Measurements from ENCODE around the gene KRTAP6-2. TPM values are rescaled to one million over a fixed set of nuclear protein-coding genes. Genes with fewer than 3 reads are reported as not detected.

Gene KRTAP6-2
- total RNA-seq, 6 experiments from 2014 or later, result not detected

DNA sequence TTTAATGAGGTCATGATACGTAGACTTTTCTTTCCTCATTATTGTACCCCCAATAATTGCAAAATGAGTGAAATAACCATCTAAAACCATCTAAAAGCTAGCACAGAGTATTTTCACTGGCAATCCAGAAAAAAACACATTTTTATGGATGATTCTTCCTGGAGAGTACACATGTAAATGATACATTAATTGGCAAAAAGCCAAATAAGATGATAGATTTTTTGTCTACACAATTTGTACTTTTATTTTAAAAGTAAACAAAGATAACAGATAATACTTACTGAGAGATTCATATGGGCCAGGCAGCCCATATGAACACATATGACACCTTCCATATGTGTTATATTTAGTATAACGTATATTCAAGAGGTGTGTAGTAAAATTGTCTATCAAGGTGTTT is 35.1 kb downstream of the KRTAP6-2 start:
- ATAC-seq, result no peak

DNA sequence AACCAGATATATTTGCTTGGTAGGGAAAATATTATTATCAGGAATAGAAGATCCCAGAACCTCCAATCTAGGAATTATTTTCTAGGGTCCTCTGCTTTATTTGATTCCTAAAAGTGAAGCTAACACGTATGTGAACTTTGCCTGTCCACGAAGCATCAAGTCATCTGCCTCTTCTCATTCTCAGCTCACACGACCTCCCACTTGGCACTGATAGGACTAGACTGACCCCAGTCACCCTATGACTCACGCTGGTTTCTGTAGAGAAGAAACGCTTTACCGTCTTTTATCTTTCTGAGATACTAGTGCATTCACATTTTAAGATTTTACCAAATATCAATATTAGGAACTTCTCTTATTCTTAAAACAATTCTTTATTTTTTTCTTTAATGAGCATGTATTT is 35.6 kb downstream of the KRTAP6-2 start:
- DNase-seq (no peak), ATAC-seq (no peak)
- WGBS (ENCODE audit: insufficient coverage, low coverage, low lambda C conversion rate, missing lambda C conversion rate), result 47% methylated on average over 6 of the region's 6 CpGs
- intact Hi-C loops (cut with DNase I), result no loop called here
- no peak overlapping the region for H3K4me3 ChIP-seq
- H3K4me1 ChIP-seq, result no peaks in the 10 kb centered on the region
- H3K9me3 ChIP-seq, result no peaks in the 10 kb centered on the region
- no peak overlapping the region for H3K27ac ChIP-seq
- no peaks in the 10 kb centered on the region for H3K27me3 ChIP-seq
- H3K36me3 ChIP-seq, result no peaks in the 10 kb centered on the region
- TF ChIP-seq, protein P1, sequence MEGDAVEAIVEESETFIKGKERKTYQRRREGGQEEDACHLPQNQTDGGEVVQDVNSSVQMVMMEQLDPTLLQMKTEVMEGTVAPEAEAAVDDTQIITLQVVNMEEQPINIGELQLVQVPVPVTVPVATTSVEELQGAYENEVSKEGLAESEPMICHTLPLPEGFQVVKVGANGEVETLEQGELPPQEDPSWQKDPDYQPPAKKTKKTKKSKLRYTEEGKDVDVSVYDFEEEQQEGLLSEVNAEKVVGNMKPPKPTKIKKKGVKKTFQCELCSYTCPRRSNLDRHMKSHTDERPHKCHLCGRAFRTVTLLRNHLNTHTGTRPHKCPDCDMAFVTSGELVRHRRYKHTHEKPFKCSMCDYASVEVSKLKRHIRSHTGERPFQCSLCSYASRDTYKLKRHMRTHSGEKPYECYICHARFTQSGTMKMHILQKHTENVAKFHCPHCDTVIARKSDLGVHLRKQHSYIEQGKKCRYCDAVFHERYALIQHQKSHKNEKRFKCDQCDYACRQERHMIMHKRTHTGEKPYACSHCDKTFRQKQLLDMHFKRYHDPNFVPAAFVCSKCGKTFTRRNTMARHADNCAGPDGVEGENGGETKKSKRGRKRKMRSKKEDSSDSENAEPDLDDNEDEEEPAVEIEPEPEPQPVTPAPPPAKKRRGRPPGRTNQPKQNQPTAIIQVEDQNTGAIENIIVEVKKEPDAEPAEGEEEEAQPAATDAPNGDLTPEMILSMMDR (IDR thresholded peaks at IDR 0.05), result no peak
- no peak for TF ChIP-seq POLR2A (IDR thresholded peaks at IDR 0.05)

More for the DNA sequence above, 35.1 kb downstream of the KRTAP6-2 start:
- no peaks in the 10 kb centered on the region for H3K4me1 ChIP-seq
- WGBS (ENCODE audit: insufficient coverage, low coverage, low lambda C conversion rate, missing lambda C conversion rate), result 70% methylated on average over 2 of the region's 2 CpGs
- no peaks in the 10 kb centered on the region for H3K9me3 ChIP-seq
- DNase-seq, result no peak
- no peak overlapping the region for H3K27ac ChIP-seq
- H3K36me3 ChIP-seq, result no peaks in the 10 kb centered on the region
- TF ChIP-seq POLR2A (IDR thresholded peaks at IDR 0.05), result no peak
- TF ChIP-seq, protein P1 (IDR thresholded peaks at IDR 0.05), result no peak
- H3K4me3 ChIP-seq, result no peak overlapping the region
- intact Hi-C loops (cut with DNase I), result no loop called here
- H3K27me3 ChIP-seq, result no peaks in the 10 kb centered on the region

DNA sequence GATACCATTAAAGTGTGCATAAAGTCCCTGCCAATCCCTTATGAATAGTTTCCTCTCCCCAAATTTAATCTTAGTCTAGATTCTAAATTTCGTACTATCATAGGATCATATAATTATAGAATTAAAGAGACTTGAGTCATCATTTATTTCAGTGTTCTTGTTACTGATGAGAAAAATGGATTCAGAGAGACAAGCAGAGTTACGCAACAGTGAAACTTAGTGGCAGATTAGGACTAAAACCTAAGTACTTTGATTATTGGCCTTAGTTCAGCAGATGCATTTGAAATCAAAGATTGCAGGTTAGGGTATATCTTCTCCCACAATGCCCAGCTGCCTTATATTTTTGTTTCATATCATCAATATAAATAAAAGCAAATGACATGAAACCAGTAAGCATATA is 36.7 kb downstream of the KRTAP6-2 start:
- no peak for ATAC-seq
- no peak overlapping the region for H3K4me3 ChIP-seq
- no peaks in the 10 kb centered on the region for H3K9me3 ChIP-seq
- 64% methylated on average over 2 of the region's 2 CpGs for WGBS (ENCODE audit: insufficient coverage, low coverage, low lambda C conversion rate, missing lambda C conversion rate)
- no peak for DNase-seq
- H3K36me3 ChIP-seq, result no peaks in the 10 kb centered on the region
- TF ChIP-seq, protein P1 (IDR thresholded peaks at IDR 0.05), result no peak
- TF ChIP-seq POLR2A (IDR thresholded peaks at IDR 0.05), result no peak
- intact Hi-C loops (cut with DNase I), result no loop called here
- no peaks in the 10 kb centered on the region for H3K4me1 ChIP-seq
- no peak overlapping the region for H3K27ac ChIP-seq
- no peaks in the 10 kb centered on the region for H3K27me3 ChIP-seq

DNA sequence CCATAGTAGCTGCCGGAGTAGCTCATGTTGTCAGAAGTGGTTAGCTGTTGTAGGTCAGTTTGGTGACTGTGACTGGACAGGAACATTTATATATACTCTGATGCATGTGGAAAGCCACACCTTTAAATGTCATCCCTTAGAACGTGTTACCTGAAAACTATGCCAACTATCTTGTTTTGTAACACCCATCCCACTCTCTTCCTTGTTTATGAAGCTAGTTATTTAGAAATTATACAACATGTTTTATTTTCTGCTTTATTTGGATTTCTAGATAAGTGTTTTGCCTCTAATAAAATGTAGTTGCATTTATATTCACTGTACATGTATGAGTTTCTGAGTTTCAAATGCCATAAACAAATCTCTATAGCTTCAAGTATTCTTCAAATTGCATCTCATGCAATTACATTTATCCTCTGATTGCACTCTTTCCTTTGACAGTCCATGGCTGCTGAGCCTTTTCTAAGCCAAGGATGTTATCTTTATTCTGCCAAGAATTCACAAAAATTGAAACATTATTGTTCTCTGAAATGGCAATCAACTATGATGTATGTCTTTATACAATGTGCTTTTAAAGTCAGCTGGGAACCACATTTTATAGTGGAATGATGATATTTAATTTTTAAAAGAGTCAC is 37.3 kb downstream of the KRTAP6-2 start, which contains the start of gene KRTAP19-7:
KRTAP19-7 (minus strand) TSS at position 51 of the 632 bp plus-strand sequence; CDS start at position 26, 25 bp downstream.
- H3K4me1 ChIP-seq, result no peaks in the 10 kb centered on the region
- H3K27me3 ChIP-seq, result no peaks in the 10 kb centered on the region
- intact Hi-C loops (cut with DNase I), result no loop called here
- TF ChIP-seq, protein P1 (IDR thresholded peaks at IDR 0.05), result no peak
- WGBS (ENCODE audit: insufficient coverage, low coverage, low lambda C conversion rate, missing lambda C conversion rate), result 60% methylated on average over 2 of the region's 2 CpGs
- H3K36me3 ChIP-seq, result no peaks in the 10 kb centered on the region
- H3K4me3 ChIP-seq, result no peak within 1 kb of the TSS
- ATAC-seq (no peak), DNase-seq (no peak)
- H3K27ac ChIP-seq, result no peak within 1 kb of the TSS
- H3K9me3 ChIP-seq, result no peaks in the 10 kb centered on the region
